ENCODE measurements around the gene CXCL10.
"Not testable (repeated sequence)": the region's sequence is repeated elsewhere in the genome, so short reads cannot be mapped to it uniquely, and the experiment has no call there.

The CXCL10 gene

GRCh38 chr4:76024065-76024464 is 768 bp upstream of the CXCL10 start:
- no peak for DNase-seq (ENCODE audit: low read depth)

GRCh38 chr4:76022677-76023076 is 620 bp downstream of the CXCL10 start:
- DNase-seq (ENCODE audit: low read depth), result no peak

- no peak for DNase-seq (ENCODE audit: low read depth)
Observed at GRCh38 chr4:76022031-76022430, 1.3 kb downstream of the CXCL10 start.

- no peak for DNase-seq (ENCODE audit: low read depth)
Observed at GRCh38 chr4:76017056-76017686, 6.1 kb downstream of the CXCL10 start.

- no peak for DNase-seq (ENCODE audit: low read depth)
Observed at GRCh38 chr4:76016393-76016792, 6.9 kb downstream of the CXCL10 start.

GRCh38 chr4:76013540-76013939 is 9.8 kb downstream of the CXCL10 start:
- DNase-seq (ENCODE audit: low read depth), result no peak

- DNase-seq (ENCODE audit: low read depth), result no peak
Observed at GRCh38 chr4:76012388-76012801, 10.9 kb downstream of the CXCL10 start.

- DNase-seq (ENCODE audit: low read depth), result no peak
Observed at GRCh38 chr4:76011700-76012387, 11.5 kb downstream of the CXCL10 start.

GRCh38 chr4:76011018-76011670 is 12.2 kb downstream of the CXCL10 start:
- no peak for DNase-seq (ENCODE audit: low read depth)

- DNase-seq (ENCODE audit: low read depth), result no peak
Observed at GRCh38 chr4:76010576-76010975, 12.7 kb downstream of the CXCL10 start.

GRCh38 chr4:76009311-76009710 is 14.0 kb downstream of the CXCL10 start:
- no peak for DNase-seq (ENCODE audit: low read depth)

- DNase-seq (ENCODE audit: low read depth), result no peak
Observed at GRCh38 chr4:76007089-76007862, 16.0 kb downstream of the CXCL10 start, which contains the start of gene CXCL9. TSS of gene CXCL9 (minus strand) at chr4:76007509. CDS start at chr4:76007449, 60 bp downstream.

GRCh38 chr4:76003620-76004019 is 19.7 kb downstream of the CXCL10 start:
- no peak for DNase-seq (ENCODE audit: low read depth)

- DNase-seq (ENCODE audit: low read depth), result no peak
Observed at GRCh38 chr4:76003035-76003434, 20.3 kb downstream of the CXCL10 start.

- DNase-seq (ENCODE audit: low read depth), result no peak
Observed at GRCh38 chr4:76002176-76002575, 21.1 kb downstream of the CXCL10 start.

GRCh38 chr4:76001700-76002099 is 21.6 kb downstream of the CXCL10 start:
- no peak for DNase-seq (ENCODE audit: low read depth)

GRCh38 chr4:76000279-76000678 is 23.0 kb downstream of the CXCL10 start:
- DNase-seq (ENCODE audit: low read depth), result no peak

GRCh38 chr4:75998525-75999147 is 24.7 kb downstream of the CXCL10 start:
- DNase-seq (ENCODE audit: low read depth), result not testable (repeated sequence)

- DNase-seq (ENCODE audit: low read depth), result no peak
Observed at GRCh38 chr4:75997946-75998345, 25.4 kb downstream of the CXCL10 start.

GRCh38 chr4:75997081-75997480 is 26.2 kb downstream of the CXCL10 start:
- DNase-seq (ENCODE audit: low read depth), result no peak

GRCh38 chr4:75995727-75996126 is 27.6 kb downstream of the CXCL10 start:
- no peak for DNase-seq (ENCODE audit: low read depth)

- DNase-seq (ENCODE audit: low read depth), result no peak
Observed at GRCh38 chr4:75992462-75992861, 30.8 kb downstream of the CXCL10 start.

All from stimulated activated CD8-positive, alpha-beta memory T cell treated with anti-CD3 and anti-CD28 coated beads, Interleukin-15, amount 100 ng/mL, for 24 hours (primary cell).